Stimulated activated CD4-positive, alpha-beta T cell treated with anti-CD3 and anti-CD28 coated beads, Interleukin-12 subunit alpha, Interleukin-12 subunit beta, amount 100 ng/mL, for 24 hours (primary cell): ENCODE results near the gene NFIX.

Experiments
- DNase-seq, 2 experiments: peaks; one replicate each; pipeline ENCODE4 v3.0.0-alpha.2; 2020; ENCODE audit warnings: low read depth in 2 of 2

Gene NFIX

DNA sequence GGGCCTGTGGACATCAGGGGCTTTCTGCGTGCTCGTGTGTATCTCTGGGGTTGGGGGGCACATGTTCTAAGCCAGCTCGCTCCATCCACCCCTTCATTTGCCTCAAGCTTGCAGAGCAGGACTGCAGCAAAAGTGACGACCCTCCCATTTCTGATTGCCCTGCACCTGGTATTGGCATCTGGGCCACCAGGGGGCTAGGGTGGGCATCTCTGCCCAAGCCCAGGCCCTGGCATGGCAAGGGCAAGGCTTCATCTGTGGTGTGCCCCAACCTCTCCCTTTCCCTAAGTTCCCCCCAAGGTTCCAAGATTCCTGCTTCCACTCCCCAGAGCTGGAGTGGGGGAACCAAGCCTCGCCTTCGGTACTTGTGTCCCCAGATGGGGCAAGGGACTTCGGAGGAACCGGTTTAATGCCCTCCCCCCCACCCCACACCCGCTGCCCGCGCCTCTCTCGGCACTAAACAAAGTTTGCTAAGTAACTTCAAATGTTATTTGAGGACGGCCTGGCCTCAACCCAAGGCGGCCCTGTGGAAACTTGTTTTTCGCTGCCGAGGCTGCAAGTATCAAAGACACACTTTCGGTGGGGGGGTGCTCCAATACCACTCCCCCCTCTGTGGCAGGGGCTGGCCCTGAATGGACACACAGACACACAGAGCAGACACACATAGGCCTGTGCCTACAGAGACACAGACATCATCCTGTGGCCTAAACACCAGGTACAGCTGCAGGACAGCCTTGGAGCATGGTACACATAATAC, 12.2 kb downstream of the NFIX start:
- no peak for DNase-seq

DNA sequence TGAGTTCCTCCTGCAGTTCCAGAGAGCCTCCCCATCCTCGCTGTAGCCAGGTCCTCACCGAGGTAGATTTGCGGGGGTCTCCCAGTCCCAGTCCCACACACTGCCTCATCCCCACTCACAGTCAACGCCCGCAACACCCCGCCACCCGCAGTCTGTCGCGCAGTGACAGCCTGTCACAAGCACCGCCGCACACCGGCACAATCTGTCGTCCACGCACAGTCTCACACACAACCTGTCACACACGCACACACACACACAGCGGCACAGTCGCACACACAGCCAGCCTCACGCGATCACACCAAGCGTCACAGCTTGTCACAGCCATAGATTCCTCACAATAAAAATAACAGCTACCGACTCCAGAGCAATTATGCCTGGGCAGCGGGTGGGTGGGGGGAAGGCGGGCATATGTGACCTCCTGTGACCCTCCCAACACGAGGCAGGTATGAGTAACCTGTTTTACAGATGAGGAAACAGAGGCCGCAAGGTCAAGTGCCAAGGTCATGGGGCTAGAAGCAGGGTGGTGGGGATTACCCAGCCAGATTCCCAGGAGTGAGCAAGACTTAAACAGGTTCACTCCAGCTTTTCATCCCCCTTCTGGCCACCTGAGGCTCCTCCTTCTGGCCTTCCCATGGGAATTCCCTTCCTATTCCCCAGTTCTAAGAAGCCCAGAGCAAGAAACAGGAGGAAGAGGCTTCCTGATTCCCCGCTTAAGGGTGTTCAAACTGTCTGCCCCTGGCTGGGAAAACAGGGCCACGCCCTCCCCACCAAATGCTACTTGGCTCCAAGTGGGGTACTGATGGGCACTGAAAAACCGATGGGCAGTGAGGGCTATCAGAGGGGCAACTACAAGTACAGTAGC, 13.9 kb downstream of the NFIX start:
- no peak for DNase-seq

DNA sequence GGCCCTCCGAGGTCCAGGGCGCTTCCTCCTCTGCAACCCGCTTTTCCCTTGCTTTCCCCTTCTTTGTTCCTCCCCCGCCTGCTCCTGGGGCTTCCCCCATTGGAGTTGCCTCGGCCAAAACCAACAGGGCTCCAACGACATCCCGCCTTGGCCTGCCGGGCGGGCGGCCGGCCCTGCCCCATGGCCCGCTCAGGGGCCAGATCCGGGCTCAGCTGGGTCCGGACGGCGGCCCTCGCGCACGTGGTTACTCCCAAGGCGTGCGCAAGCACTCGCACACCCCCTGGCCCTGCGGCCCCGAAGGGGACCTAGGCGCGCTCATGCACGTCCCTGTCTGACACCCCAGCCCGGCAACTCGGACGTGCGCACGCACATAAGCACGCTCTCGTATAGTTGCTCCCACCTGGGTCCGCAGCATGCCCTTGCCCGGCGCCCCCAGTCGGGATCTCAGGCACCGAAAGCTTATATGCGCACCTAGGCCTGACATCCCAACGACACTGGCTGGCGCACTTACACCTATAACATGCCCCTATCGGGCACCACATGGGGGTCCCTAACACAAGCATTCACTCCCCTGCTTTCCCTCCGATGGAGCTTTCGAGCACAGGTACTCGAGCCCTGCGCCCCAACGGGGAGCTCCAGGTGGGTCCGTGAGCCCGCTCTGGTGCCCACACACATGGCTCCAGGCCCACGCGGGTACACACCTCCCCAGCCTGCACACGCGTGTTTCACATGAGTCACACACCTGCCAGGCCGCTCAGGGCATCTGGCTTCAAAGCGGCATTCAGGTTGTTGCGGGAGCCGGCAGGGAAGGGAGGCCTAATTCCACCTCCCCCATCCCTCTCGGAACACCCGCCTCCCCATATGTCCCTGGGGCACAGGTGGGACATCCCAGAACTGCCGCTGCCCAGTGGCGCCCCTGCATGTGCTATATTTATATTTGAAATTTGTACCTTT, 15.0 kb downstream of the NFIX start:
- DNase-seq = no peak

DNA sequence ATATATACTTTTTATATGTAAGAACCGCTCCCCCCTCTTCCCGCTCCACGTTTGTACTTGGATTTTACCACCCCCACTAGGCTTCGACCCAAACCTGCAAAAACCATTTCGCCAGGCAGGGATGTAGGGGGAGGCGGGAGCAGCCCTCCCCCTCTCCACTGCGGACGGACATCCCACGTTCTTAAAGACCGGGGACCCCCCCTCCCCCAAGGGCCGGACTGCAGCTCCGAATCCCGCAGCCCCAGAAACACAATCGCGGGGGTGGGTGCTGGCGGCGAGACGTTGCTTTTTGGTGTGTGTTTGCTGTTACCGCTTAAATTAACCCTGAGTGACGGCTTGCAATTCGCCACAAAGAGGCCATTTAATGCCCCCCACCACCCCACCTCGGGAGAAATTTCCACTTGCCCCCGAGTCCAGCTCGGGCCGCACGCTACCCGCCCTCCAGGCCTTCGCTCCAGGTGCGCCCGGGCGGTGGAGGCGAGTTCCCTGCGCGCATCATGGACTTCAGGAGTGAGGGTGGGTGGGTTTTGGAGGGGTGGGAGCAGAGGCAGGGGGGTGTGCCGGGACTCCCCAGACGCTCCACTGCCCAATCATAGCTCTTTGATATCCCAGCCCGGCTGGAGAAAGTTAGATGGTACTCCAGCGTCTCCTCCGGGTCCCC, 15.8 kb downstream of the NFIX start:
- DNase-seq = no peak

DNA sequence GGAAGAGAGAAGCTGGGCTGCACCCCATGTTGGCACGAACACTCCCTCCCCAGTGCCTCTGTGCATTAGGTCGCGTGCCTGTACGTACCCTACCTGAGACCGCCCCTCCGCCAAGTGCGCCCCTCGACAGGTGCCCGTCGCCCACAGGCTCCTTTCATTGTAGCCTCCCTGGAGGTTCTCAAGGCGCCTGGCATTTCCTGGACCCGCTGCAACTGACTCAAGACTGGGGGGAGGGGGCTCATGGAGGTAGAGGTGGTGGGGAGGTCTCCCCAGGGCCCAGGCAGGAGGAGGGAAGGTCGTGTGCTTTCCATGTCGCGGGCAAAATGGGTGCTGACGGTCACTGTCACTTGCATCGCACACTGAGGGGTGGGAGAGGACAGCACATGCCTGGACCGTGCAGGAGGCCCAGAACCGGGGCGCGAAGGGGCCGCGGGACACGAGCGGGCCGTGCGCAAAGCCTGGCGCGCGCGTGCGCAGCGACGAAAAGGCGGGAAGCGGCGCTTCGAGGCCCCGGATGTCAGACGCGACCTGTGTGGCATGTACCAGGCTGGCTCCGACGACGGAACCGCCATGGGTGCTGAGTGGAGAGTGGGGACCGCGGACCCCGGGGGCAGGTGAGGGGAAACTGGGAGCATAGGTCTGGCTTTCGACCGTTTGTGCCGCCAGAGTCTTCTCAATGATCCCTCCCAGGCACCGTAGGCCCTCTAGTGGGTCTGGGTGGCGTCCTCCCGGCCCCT, 16.5 kb downstream of the NFIX start:
- DNase-seq = no peak

DNA sequence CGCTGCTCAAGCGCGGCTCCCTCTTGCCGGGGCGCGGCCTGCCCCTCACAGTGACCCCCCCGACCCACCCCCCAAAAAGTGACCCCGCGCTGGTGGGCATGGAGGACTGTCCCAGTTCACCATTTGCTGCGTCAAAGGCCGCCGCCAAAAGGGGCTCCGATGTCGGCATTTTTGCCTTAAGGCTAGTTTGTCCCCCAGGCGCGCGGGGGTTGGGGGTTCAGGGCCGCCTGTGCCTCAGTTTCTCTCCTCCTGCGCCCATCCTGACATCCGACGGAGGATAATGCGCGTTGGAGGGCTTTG, 17.1 kb downstream of the NFIX start:
- DNase-seq = no peak

DNA sequence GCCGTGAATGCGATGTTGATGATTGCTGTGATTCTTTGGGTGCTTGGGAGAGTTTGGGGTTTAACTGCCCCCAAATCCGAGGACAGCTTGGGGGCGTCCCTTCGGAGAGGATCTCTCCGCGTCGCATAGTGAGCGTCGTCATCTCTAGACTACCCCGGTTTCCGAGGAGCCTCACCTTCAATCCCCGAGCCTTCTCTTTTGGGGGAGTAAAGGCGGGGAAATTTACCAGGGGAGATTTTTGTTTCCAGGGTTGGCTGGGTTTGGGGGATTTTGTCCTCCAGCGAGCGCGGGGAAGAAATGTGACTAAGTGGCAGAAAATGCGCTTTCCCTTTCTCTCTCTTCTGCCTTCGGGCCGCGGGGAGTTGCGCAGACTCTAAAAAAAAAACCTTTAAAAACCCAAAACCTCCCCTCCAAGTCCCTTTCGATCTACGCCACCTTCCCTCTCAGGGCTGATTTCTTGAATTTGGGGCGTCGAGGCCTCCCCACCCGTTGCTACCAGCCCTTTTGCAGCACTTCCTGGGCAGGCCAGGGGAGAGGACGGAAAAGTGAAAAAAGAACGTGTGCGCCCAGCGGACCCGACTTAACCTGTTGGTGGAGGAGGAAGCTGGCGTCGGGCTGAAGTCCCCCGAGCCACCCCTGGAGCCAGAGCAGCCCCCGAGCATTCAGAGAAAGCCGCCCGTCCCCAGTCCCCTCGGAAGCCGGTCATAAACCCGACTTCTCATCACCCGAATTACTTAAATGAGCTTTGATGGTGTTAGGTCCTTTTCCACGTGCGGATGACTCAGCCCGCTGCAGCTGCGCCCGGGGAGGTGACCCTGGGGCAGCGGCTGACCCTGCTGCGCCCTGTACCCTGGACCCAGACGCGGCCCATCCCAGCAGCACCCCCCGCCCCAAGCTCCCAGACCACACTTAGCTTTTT, 17.7 kb downstream of the NFIX start:
- peak in 1 of 2 experiments; percentile 24 for DNase-seq

DNA sequence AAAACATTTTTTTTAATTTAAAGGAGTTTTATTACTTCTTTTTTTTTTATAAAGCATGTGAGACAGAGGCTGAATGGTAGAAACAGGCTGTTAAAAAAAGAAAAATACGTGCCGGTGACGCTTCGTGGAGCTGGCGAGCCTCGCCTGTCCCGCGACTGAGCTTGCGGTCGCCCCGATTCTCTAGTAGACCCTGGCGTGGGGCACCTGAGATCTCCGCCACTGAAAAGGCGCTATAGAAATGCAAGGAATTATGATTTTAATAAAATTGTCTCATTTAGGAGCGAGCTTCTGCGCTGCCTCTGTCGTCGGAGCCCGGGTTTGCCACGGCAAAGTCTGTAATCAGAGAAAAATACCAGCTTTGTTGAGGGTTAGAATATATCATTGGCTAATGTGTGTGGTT, 18.4 kb downstream of the NFIX start:
- DNase-seq = no peak

DNA sequence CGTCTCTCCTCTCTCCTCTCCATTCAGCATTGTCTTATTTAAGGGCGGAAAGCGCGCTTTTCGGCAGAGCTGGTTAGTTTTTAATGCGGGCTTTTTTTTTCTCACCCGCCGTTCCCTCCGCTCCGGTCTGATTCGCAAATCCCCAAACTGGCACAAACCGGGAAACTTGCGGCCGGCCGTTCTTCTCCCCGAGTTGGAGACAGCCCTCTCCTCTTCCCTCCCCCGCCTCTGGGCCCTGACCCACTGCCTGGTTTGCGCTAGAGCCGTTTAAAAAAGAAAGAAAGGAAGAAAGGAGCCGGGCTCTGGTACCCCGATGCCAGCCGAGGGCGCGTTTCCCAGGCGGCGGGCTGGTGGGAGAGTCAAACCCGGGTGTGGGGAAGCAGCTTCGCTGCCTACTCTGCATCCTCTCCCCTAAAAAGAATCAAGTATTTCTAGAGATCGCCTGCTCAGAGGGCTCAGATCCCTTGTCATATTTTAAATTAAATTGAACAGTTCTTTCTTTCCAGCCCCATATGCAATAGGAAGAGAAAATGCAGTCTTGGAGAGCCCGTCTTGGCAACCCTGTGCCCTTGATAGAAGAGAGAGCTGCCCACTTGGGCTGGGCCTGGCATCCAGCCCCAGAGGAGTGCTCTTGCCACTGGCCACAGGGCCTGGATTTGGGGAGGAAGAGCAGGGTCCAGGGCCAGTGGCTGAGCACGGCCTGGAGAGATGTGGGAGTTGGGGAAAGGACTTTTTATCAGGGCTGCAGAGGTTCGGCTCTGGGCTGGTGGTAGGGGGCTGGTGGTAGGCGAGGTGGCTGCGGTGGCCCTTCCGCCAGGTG, 19.0 kb downstream of the NFIX start:
- DNase-seq = no peak

DNA sequence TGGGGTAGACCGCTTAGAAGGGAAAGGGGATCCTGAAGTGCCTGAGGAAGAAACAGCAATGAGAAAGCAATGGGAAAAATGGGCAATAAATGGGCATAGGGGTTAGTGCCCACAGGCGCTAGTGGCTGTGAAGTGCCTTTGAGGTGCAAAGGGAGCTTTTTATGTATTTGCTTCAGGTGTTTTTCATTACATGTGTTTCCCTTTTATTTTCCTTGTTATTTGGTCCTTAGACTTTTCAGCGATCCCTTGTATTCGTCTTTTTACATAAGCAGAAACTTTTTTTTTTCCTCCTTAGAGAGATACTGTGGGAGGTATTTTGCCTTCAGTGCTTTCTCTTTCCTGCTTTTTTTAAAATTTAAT, 19.6 kb downstream of the NFIX start:
- DNase-seq = no peak

DNA sequence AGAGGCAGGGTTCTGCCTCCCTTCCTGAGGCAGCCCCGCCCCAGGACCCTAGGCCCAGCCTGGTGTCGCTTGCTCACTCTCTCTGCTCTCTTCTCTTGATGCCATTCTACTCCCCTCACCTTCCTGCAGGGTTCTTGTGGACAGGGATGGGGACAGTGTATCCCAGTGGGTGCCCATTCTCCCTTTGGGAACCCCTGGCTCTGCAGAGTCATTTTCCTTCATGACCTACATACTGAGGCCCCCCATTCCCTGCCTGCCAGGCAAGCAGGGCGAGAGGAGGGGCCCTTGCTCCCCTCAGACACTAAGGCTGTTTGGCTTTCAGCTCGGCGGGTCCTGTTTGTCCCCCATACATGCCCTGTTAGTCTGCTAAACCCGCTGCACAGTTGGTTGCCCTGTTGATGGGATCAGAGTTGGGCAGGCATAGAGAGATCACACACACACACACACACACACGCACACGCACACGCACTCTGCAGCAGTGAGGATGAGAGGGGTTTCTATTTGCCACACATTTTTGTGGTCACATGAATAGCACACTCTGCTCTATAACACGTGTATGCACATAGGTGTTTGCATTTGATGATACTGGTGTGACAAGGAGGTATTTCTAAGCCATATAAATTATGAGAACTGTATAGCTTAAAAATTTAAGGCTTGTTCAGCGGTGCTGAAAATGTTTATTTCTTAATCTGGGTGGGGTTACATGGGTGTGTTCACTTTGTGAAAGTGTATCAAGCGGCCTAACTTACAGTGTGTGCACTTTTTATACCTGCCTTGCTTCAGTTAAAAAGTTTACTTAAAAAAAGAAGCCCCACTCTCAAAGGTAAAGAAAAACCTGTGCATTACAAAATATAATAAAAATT, 20.3 kb downstream of the NFIX start:
- no peak for DNase-seq

DNA sequence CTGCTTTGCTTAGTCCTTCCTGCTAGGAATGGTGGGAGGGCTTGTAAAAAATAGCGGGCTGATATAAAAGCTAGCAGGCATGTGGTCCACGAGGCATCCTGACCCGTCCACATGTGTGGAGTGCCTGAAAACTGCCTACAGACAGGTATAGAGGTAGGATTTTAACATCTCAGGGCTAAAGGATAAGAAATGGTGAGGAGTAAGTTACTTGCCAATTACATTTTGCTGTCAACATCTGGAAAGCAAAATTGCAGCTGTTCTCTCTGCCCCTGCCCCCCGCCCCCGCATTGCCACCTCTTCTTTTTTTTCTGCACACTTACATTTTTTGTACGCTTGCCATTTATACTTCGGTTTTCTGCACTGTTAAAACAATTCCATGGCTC, 21.0 kb downstream of the NFIX start:
- no peak for DNase-seq

DNA sequence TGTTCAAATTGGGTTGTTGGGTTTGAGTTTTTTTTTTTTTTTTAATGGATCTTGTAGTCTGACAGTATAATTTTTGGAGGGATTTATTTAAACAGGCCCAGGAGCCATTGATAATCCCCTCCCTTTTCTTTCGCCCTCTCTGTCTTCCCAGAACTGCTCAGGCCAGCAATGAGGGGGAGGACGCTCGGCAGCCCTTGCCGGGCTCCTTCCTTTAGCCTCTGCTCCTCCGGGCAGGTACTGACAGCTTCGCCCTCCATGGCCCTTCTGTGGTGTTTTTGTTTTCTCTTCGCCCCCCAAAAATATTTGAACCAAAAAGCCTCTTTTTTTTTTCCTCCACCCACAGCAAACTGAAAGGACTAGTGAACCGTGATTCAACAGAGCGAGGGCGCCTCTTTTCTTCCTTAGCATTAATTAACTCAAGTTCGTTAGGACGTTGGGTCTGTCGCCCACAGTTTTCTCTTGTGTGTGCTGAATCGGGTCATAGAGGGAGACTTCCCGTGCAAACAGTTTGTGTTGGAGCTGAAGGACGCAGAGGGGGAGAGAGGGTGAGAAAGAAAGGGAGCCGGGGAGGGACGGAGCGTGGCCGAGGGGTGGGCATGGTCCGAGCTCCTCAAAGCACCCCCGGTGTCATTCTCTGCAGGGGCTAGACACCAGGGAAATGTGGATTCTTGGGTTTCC, 21.5 kb downstream of the NFIX start:
- DNase-seq = no peak

DNA sequence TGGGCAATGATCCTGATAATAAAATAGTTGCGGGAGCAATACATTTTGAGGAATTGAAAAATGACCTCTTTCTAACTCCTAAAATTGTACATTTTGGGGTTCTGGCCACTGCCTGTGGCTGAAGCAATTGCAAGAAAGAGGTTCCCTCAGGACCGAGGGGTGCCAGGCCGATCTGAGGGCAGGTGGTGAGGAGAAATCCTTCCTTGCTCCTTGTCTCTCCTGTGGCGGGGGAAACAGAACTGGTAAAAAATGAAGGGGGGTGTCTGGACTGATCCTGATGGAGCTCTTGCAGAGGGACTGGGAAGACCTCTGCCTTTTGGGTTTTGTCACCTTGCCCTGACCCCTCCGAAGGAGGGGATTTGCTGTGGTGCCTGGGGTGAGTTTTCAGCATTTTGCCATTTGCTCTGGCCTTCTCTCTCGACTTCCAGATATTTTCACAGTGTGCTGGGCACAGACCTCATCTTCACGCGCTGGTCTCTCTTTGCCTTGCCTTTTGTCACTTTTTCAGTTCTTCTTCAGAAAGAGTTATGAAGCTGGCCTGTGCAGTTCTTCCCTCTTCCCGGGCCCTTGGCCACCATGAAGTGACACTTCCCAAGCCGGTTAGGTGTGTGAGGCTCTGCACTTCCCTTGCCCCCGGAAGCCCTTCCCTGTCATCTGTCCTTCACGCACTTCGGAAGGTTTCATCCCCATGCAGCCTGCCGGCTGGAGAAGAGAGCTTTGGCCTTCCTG, 22.2 kb downstream of the NFIX start:
- no peak for DNase-seq

DNA sequence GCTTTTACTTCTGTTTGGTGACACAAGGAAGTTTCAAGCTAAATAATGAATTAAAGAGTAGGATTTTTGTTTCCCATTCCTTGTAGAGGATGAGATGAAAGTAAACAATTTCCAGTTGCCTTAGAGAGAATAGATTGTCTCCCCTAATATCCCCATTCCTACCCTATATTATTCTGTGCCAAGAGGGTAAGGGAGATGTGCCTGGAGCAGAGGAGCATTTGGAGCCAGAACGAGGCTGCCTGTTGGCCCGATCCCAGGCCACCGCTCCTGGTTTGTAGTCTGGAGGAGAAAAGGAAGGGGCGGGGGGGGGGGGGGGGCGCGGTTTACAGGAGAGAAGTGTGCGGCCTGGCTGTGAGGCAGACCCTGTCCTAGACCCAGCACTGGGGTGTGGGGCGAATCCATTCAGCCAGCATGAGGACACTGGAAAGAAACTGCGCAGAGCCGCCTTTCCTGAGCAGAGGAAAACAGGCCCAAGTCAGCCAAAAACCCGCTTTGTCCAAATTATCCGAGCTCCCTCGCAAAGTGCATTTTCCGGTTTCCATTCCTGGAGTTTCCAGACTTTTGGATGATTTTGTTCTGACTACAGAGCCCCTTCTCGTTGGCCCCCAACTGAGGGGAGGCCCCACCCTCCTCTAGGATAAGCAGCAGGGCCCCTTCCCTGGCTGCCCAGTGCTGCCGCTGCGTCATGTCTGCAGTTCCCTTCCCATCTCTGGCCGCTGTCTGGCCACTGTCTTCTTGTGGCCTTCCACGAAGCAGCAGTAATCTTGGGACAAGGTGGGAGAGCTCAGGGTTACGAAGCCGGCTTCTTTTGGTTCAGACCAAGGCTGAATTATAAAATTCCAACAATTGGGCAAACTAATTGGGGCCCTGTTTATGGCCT, 23.0 kb downstream of the NFIX start:
- DNase-seq = no peak

DNA sequence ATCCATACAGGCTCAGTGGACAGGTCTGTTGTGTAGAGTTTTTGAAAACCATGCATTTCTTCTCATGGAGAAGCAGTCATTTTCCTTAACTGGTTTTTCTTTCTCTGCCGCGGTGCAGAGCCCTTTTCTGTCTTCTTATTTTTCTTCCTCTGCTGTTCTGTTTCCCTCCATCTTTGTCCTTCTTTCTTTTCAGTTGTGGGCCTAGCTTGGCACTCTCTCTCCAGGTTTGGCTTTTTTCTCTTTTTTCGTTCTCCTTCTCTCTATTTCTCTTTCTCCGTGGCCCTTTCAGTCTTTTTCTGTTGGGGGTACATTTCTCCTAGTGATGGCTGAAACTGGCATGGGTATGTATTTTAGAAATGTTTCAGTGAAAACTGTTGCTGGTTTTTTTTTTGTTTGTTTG, 24.1 kb downstream of the NFIX start:
- DNase-seq = no peak
